NCI-H2107 (cell line): ENCODE measurements around the gene N4BP3.
"Not testable (repeated sequence)": the region's sequence is repeated elsewhere in the genome, so short reads cannot be mapped to it uniquely, and the experiment has no call there.

Experiments
- DNase-seq: peaks from one replicate; lab custom pipeline; 2025; lab: John Stamatoyannopoulos, UW

N4BP3 gene

DNA sequence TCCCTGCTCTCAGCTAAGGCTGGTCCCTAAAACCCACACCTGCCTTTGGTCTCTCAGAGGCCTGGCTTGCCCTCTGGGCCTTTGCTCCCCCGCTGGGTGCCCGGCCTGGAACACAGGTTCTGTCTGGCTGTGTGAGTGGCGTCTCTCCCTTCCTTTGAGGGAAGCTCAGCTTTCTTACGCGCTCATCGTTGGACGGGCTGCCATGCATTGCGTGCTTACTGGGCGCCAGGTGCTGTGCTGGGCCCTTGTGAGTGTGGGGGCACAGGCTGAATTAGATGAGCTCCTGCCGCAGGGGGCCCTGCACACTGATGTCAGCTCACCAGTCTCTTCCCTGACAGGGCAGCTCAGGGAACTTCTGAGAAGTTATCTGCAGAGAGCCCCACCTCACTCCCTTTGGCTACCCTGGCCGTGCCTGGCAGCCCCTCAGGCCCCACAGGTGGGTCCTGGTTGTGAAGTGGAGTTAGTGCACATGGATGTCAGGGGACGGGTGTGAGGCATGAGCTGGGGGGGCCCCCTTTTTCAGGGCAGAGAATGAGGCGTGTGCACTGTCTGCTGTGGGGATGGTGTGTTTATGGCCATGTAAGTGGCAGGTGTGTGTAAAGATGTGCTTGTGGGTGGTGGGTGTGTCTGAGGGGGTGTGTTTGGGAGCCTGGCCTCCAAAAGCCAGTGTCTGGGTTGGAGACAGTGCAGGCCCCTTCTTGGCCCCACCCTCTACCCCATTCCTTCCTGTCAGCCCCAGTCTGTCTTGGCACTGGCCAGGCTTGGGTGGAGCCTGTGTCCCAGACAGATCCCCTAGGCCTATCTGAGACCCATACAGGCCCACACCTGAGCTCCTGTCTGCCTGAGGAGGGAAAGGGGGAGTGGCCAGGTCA lies 10.0 kb downstream of the N4BP3 start:
- no peak for DNase-seq

DNA sequence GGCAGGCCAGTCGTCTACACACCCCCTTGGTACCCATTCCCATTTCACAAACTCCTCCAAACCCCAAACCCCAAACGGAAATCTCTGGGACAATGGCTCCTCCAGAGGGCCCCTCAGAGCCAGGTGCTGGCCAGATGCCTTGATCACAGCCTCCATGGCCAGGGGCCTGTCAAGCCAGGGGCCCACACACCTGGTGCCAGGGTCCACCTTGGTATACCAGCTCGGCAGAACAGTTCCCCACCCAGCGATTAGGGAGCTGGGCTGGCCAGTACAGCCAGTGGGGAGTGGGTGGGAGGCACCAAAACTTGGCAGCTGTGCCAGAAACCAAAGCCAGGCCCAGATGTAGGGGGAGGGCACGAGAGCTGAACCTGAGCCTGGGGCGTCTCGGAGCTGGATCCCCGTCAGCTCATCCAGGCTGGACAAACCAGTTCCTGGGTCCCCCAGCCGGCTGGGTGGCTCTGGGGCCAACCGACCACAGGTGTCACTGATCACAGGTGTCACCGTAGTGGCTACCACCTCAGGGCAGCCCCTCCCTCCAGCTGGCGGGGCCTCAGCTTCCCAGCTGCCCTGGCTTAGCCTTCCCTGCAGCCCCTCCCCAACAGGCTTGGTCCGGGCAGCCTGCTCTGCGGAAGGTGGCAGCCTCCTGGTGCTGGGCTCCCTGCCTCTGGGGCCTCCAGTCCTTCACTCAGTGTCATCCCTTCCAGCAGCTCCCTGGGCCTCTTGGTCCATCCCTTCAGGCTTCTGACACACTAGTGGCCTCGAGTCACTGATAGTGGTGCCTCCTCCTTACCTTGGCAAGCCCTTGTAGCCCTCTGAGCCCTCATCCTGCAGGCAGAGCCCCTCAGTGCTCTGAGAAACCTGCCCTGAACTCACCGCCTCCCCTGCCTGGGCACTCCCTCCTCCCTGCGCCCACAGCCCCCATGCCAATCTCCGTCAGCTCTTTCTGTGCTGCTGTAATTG lies 10.9 kb downstream of the N4BP3 start:
- DNase-seq = no peak

DNA sequence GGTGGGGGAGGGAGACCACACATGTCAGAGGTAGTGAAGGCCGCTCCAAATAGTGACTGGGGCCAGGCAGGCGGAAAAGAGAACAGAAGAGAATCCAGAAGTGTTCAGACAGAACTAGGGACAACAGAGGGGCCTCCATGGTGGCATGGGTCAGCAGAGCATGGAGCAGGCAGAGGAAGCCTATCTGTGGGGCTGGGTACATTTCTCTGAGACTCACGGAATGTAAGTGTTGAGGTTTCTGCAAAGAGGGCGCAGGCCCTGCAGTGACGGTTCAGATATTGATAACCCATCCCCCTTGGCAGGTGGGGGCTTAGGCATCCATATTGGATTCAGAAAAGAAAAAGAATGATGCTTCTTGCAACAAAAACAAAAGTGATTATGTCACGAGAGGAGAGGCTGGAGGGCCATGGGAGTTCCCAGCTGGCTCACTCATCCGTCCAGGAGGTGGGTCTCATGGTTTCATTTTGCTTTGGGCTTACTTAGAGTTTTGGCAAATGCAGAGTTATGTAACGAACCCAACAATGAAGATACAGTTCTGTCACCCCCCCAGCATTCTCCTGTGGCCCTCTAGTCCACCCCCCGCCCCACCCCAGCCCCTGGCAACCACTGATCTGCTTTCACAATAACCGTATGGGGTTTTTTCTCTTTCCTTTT lies 12.0 kb downstream of the N4BP3 start:
- no peak for DNase-seq

DNA sequence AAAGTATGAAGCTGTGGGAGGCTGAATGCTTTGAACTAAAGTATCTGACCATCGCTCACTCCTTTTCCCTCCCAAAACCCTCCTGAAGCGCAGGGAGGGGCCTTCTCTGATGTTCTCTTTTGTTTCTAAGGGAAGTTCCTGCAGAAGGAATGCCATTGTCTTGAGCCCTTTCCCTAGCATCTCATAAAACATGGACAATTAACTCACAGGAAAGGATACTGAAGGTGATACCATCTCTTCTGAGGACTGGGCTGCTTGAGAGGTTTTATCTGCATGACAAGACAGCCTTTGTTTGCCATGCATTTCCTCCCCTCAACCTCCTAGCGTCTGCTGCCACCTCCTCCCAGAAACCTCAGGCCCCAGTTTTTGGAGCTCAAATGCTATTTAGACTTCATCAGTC lies 13.2 kb downstream of the N4BP3 start:
- no peak for DNase-seq

DNA sequence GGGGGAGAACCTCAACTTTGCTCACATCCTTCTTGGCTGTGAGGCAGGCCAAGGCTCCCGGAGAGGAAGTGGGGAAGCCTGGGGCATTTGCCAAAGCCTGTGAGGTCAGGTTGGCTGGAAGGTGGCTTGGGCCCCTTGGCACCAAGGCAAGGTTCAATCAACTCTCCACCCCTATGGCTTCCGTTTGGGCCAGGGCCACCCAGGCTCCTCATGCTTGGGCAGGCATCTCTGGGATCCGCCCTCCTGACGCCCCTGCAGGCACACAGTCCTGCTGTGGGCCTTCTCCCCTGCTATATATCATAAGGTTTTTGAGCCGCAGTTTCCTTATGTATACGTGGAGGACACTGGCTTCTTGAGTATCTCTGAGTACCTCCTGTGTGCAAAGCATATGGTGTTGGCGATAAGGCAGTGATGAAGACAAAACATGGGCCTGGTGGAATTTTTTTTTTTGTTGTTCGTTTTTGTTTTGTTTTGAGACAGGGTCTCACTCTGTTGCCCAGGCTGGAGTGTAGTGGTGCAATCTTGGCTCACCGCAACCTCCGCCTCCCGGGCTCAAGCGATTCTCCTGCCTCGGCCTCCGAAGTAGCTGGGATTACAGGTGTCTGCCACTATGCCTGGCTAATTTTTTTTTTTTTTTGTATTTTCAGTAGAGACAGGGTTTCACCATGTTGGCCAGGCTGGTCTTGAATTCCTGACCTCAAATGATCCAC lies 14.1 kb downstream of the N4BP3 start:
- DNase-seq = not testable (repeated sequence)

DNA sequence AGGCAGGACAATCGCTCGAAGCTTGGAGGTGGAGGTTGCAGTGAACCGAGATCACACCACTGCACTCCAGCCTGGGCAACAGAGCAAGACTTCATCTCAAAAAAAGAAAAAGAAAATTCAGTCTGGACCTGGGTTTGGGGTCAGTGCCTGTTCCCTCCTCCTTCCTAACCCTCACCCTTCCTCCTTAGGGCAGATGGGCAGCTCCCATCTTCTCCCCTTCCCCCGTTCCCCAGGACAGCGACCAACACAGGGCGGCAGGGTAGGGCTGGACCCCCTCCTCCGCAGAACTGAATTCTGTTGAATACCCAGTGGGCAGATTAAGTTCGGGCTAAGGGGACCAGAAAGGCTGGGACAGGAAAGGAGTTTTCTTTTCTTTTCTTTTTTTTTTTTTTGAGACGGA lies 16.0 kb downstream of the N4BP3 start:
- DNase-seq = no peak

DNA sequence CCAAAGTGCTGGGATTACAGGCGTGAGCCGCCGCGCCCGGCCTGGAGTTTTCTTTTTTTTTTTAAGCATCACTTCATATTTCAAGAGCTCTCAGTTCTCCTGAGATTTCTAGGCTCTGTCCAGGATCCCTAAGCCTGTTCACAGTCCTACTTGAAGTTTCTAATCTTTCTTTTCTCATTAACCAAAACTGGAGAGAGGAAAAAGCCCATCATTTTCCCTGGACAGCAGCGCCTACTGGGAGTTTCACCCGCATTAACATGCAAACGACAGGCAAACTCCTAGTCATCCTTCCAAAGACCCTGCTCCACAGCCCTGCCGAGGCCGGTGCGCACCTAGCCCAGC lies 16.9 kb downstream of the N4BP3 start:
- not testable (repeated sequence) for DNase-seq

DNA sequence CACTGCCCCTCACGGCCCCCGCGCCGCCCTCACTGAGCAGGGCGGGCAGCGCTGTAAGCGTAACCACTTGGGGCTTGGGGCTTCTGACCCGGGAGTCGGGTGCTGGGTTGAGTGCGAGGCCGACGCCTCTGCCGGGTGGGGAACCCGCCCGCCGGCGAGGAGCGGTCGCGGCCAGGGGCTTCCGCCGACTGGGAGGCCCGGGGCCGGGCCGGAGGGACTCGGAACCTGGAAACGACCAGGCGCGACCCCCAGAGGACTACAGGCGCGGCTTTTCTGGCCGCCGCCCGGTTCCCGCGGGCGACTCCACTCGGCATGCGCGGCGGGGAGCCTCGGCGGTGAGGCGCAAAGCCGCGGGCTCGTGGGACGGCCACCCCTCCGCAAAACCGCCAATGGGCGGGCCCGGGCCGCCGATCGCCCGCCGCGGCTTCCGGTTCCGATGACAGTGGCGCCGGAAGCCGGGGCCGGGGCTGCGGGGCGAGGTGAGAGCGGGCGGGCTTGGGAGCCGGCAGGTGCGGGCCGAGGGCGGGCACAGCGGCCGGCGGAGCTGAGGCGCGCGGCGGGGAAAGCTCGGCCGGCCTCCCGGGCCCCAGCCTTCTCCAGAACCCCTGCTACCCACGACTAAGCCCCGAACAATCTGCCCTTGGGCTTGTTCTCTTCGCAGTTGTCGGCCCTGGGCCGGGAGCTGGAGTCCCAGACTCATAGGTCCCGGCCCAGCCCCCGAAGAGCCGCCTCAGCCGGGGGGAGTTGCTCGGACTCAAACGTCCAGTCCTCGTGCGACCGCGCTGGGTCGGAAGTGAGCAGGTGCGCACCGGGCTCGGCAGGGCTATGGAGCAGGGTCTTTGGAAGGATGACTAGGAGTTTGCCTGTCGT lies 17.5 kb downstream of the N4BP3 start, which contains the start of gene RMND5B:
RMND5B (plus strand) TSS at position 439 of the 870 bp plus-strand sequence. CDS start 7,106 bp downstream, outside the sequence.
- peak; percentile 59 for DNase-seq

DNA sequence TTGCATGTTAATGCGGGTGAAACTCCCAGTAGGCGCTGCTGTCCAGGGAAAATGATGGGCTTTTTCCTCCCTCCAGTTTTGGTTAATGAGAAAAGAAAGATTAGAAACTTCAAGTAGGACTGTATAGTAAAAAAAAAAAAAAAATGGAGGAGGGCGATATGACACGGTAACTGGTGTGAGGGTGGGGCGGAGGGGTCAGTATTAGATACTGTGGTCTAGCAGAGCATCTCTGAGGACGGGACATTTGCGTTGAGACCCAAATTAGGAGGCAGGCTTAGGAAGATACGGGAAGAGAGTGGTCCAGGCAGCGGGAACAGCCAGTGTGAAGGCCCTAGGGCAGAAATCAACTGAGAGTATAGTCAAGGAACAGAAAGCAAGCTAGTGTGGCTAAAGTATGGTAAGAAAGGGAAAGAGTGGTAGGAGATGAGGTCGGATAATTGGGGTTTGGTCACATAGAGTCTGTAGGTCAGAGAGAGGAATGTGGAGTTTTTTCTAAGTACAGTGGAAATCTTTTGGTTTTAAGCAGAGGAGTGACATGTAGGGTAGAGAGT lies 18.2 kb downstream of the N4BP3 start:
- no peak for DNase-seq

DNA sequence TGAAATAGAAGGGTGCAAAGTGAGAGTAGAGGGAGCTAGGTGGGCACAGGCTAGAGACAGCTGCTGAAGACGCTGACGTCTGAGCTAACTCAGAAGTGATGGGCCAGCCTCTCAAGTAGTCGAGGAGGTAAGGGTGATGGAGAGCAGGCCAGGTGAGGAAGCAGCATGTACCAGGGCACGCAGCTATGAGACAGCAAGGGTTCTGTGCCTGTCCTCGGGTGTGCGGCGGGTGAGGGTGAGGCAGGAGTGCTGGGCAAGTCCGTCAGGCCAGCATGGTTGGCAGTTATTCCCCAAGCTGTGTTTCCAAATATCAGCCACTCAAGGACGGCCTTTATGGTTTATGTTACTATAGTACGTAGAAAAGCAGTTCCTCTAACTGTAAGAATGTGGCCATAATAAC lies 23.7 kb downstream of the N4BP3 start:
- no peak for DNase-seq

DNA sequence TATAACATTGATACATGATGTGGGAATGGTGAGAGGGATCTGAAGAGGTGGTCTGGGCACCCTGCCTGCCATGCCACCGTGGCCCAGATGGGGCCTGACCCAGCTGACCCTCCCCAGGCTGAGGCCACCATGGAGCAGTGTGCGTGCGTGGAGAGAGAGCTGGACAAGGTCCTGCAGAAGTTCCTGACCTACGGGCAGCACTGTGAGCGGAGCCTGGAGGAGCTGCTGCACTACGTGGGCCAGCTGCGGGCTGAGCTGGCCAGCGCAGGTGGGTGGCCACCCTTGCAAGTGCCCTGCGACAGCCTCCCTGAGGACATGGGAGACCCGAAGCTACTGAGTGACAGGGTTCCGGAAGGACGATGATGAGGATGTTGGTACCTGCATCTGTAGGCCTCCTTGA lies 24.7 kb downstream of the N4BP3 start:
- no peak for DNase-seq

DNA sequence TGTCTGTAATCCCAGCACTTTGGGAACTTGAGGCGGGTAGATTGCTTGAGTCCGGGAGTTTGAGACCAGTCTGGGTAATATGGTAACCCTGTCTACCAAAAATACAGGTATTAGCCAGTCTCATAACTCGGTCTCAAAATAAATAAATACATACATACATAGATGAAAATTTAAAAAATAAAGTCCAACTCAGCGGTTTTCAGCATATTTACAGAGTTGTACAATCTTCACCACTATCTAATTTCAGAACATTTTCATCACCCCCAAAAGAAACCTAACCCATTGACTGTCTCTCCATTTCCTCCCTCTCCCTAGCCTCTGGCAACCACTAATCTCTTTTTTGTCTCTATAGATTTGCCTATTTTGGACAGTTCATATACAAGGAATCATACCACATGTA lies 28.2 kb downstream of the N4BP3 start:
- no peak for DNase-seq

DNA sequence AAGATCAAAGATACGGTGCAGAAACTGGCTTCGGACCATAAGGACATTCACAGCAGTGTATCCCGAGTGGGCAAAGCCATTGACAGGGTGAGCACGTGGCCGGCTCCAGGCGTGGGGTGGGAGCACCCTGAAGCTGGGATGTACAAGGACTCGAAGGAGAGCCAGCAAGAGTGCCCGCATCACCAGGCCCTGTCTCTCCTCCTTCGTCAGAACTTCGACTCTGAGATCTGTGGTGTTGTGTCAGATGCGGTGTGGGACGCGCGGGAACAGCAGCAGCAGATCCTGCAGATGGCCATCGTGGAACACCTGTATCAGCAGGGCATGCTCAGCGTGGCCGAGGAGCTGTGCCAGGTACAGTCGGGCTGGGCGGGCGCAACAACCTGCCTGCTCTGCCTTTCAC lies 29.3 kb downstream of the N4BP3 start:
- DNase-seq = no peak

DNA sequence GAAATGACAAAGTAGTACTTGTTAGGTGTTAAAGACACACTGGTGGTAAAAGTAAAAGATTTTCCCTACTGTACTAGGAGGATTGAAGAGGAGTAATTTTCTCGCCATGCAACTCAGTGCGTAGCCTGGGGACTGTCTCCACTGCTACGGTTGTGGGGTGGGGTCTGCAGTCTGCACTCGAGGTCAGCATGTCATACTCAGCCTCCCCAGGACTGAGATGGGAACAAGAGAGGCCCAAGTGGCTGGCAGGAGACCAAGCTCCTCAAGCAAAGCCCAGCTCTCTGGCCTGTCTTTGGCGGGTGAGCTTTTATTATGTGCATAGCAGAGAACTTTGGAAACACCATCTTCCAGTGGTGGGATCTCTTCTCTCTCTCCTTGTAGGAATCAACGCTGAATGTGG lies 29.9 kb downstream of the N4BP3 start:
- no peak for DNase-seq

DNA sequence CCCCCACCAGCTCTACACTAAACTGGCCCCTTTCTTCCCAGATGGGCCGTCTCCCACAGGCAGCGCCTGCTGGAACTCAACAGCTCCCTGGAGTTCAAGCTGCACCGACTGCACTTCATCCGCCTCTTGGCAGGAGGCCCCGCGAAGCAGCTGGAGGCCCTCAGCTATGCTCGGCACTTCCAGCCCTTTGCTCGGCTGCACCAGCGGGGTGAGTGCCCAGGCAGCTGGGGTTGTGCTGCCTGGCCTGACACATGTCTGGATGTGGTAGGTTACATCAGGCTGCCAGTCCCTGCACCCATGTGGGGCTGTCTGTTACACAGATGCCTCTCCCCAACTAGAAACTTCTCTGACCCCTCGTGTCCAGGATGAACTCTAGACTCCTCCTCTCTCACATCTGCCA lies 30.6 kb downstream of the N4BP3 start:
- no peak for DNase-seq

DNA sequence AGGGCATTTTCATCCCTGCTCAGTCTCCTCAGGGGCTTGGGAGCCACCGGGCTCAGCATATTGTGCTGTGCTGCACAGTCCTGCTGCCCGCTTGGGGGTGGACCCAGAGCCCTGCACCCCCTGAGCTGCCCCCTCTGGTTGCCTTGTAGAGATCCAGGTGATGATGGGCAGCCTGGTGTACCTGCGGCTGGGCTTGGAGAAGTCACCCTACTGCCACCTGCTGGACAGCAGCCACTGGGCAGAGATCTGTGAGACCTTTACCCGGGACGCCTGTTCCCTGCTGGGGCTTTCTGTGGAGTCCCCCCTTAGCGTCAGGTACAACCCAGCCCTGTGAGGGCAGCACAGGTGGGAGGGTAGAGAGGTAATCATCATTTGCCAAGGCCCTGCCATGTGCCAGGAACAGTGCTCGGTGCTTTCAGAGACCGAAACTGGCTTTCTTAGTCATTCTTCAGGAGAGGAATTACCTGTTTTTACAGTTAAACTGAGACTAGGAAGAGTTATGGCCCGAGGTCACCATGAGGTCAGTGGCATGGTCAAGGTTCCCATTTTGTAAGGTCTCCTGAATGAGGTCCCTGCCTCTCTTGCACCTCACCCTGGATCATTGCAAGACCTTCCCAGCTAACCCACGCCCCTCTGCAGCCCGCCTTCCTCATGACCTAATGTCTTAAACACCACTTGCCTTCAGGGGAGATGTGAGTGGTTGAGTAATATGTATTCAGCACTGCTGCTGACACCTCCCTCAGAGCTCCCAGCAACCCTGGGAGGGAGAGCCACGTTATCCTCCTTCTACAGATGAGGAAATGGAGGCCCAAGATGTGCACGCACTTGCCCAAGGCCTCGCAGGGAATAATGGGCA lies 32.9 kb downstream of the N4BP3 start:
- DNase-seq = no peak

DNA sequence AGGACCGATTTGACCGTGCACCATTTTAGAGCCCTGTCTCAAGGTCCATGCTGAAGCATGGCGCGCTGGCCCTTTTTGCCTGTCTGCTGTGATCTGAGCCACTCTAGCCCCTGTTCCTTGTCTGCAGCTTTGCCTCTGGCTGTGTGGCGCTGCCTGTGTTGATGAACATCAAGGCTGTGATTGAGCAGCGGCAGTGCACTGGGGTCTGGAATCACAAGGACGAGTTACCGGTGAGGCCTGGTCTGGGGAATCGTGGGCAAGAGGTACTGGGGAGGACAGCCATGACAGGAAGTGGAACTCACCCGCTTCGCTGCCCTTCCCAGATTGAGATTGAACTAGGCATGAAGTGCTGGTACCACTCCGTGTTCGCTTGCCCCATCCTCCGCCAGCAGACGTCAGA lies 34.1 kb downstream of the N4BP3 start:
- DNase-seq = no peak

DNA sequence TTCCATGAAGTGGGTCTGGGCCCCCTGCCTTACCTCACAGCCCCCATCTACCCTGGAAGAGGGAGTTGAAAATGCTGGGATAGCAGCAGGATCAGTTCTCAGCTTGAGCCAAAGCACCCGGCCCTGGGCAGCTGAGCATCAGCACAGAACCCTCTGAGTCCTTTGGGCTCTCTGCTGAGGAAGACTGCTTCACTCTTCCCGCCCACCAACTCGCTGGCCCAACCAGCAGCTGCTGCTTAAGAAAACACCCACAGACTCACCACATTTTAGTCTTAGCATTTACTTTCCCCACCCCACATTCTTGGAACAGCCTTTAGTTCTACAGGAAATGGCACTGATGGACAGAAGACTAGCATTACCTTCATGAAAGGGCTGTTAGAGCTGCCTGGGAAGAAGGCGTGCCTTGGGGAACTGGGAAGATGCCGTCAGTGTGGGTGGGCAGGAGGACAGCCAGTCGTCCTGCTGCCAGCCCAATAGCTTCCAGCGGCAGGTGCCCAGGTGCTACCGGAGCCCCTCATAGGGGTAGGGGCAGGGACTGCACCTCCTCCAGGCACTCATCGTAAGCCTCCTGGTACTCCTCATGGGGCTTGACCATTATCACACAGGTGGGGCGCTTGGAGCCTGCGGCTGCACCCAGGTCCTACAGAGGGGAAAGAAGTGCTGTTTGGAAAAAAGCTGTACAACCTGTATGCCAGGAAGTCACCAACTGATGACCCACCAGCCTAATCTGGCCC lies 36.0 kb downstream of the N4BP3 start:
- no peak for DNase-seq
